Memory B cell (primary cell): ENCODE data around the gene GUCA2A.
"Not testable (repeated sequence)": the region's sequence is repeated elsewhere in the genome, so short reads cannot be mapped to it uniquely, and the experiment has no call there.

ENCODE experiments used
- ATAC-seq: fragments of 150-1000 bp; cut with Tn5 transposase; 2 replicates; pipeline ENCODE4 v1.10.0; 2021; ENCODE audit warnings: low read depth, mild to moderate bottlenecking, moderate library complexity
- DNase-seq, 2 donors: peaks; one replicate each; pipeline ENCODE4 v3.0.0; 2022; ENCODE audit warnings: low spot score in 2 of 2
- H3K27ac Mint-ChIP-seq: one replicate; pipeline ENCODE4 v1.8.0; 2022; ENCODE audit warnings: mild to moderate bottlenecking, moderate library complexity, mixed read lengths
- H3K27me3 Mint-ChIP-seq: one replicate; pipeline ENCODE4 v1.8.0; 2022; ENCODE audit warnings: mixed read lengths
- H3K36me3 Mint-ChIP-seq: one replicate; pipeline ENCODE4 v1.8.0; 2022; ENCODE audit warnings: mild to moderate bottlenecking, mixed read lengths
- H3K4me1 Mint-ChIP-seq: one replicate; pipeline ENCODE4 v1.8.0; 2022; ENCODE audit warnings: mixed read lengths
- H3K4me3 Mint-ChIP-seq: one replicate; pipeline ENCODE4 v1.8.0; 2022; ENCODE audit warnings: mild to moderate bottlenecking, moderate library complexity, mixed read lengths
- H3K9me3 Mint-ChIP-seq: one replicate; pipeline ENCODE4 v1.8.0; 2022; ENCODE audit warnings: mixed read lengths

Gene GUCA2A, protein sequence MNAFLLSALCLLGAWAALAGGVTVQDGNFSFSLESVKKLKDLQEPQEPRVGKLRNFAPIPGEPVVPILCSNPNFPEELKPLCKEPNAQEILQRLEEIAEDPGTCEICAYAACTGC

DNA sequence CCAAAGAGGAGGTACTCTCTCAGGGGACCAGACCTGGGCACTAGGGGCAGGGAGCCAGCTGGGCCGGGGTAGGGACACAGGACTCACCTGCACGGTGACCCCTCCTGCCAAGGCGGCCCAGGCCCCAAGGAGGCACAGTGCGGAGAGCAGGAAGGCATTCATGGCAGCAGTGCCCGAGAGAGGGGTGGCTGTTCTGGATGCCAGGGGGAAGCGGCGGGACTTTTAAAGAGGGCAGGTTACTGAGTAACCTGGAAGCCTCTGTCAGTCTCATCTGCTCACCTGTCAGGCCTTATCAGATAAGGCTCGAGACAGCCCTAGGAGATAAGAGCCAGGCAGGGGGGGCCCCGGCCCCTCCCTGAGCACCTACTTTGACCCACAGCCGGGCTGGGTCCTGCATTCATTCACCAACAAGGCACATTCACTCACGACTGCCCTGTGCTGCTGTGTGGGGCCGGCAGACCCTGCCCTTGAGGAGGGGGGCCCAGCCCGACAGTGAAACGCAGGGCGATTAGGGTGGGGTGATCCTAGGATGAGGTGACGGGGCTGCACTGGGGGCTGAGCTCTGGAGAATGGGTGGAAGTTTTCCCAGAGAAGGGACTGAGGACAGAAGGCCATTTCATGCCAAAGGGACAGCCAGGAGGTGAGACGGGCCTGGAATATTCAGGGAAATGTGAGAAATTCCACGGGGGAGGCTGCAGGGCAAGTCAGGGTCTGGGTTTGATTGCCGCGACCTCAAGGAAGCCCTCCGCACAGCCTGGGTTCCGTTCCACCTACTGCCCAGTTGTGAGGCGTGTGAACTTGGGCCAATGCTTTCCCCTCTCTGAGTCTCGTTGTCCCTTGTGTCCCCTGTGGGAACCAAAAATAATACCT, at the start of gene GUCA2A:
Gene GUCA2A (minus strand): TSS at position 195 of the 870 bp plus-strand sequence. CDS start 33 bp downstream, at position 162.
- H3K4me3 Mint-ChIP-seq: no peak within 1 kb of the TSS
- DNase-seq (no peak), ATAC-seq (no peak)
- no peaks in the 10 kb centered on the region for H3K4me1 Mint-ChIP-seq
- no peak within 1 kb of the TSS for H3K27ac Mint-ChIP-seq
- H3K27me3 Mint-ChIP-seq: peaks cover 19% of the 10 kb centered on the region
- H3K36me3 Mint-ChIP-seq: peaks cover 2% of the 10 kb centered on the region
- H3K9me3 Mint-ChIP-seq: peaks cover 10% of the 10 kb centered on the region

DNA sequence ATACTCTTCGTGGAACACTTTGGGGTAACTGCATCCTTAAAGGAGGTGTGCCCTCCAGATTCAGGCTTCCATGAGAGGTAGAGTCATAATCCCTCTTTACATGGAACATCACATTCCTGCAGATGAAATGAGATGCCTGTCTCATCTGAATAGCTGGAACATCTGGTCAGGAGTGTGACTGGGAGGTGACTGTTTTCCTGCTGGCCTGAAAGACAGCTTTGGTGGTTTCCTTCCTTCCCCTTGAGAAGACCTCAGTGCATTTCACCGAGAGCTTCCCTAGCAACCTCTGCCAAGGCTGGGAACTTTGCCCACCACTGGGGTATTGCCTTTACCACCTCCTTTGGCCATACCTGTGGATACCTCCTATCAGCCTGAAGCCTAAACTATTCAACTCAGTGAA, 46.7 kb upstream of the GUCA2A start:
- Mint-ChIP-seq H3K27ac (no peak overlapping the region), H3K36me3 (peaks cover 30% of the 10 kb centered on the region), H3K4me1 (peaks cover 12% of the 10 kb centered on the region), H3K4me3 (no peak overlapping the region), H3K27me3 (no peaks in the 10 kb centered on the region), H3K9me3 (peaks cover 9% of the 10 kb centered on the region)
- ATAC-seq (no peak), DNase-seq (no peak)

DNA sequence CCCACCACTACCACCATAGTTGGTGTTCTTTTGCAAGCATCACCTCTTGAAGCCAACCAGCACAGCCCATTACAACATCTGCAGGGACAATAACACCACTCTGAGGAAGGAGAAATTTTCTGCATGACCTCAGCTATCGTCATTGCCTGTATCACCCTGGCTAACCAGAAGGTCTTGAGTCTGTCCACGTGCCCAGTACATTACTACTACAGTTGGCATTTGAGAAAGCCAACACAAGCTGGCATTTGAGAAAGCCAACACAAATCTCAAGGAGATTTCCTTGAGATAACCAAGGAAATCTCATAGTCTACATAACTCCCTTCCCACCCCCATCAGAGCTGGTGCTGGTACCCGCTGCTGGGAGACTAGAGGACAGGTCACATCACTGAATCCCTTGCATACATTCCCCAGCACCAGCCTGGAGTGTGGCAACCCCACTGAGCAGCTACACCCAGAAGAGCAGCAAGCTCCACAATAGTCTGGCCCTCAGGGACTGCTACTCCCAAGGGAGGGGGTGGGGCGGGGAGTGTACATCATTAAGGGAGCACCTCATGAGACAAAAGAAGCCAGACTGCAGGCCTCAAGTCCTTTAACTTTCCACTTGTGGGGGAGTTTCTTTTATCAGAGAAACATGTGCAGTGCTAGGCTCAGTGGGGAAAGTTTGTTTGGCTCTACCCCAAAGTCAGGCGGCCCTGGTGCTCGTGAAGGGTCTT, 46.0 kb upstream of the GUCA2A start:
- ATAC-seq: no peak
- Mint-ChIP-seq H3K27ac (no peak overlapping the region), H3K9me3 (peaks cover 9% of the 10 kb centered on the region), H3K4me3 (no peak overlapping the region), H3K4me1 (peaks cover 12% of the 10 kb centered on the region), H3K27me3 (no peaks in the 10 kb centered on the region), H3K36me3 (peaks cover 34% of the 10 kb centered on the region)
- DNase-seq: no peak

DNA sequence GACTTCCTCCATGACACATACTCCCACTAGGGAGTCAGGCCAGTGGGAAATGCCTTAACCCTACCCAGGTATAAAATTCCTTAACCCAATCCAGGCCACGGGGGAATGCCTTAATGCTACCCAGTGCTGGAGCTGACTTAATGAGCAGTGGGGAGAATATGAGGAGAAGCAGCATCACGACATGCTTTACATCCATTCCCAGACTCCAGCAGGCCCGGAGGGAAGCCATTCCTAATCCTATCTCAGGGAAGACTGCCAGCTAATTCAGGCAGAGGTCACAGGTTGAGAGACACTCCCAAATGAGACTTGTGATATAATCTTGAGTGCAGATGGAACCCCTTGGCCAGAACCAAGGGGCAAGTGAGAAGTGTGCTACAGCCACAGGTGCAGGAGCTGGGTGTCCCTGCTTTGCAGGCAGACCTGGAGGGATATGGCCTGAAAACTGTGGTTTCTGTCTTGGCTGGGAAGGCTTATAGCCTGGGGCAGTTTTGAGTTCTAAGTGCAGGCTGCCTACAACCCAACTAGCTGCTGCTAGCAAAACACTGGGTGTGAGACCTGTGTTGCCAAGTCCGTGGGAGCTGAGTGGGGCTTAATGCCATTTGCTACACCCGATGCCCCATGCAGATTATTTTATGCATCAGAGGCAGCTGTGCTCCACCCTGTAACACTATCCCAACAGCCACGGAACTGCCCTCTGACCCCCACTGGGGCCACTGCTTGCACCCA, 45.1 kb upstream of the GUCA2A start:
- H3K27me3 Mint-ChIP-seq: no peaks in the 10 kb centered on the region
- H3K4me1 Mint-ChIP-seq: peaks cover 13% of the 10 kb centered on the region
- H3K27ac Mint-ChIP-seq: peak overlapping the region; percentile 35
- H3K36me3 Mint-ChIP-seq: peaks cover 36% of the 10 kb centered on the region
- no peak overlapping the region for H3K4me3 Mint-ChIP-seq
- H3K9me3 Mint-ChIP-seq: peaks cover 8% of the 10 kb centered on the region
- DNase-seq: no peak
- no peak for ATAC-seq

DNA sequence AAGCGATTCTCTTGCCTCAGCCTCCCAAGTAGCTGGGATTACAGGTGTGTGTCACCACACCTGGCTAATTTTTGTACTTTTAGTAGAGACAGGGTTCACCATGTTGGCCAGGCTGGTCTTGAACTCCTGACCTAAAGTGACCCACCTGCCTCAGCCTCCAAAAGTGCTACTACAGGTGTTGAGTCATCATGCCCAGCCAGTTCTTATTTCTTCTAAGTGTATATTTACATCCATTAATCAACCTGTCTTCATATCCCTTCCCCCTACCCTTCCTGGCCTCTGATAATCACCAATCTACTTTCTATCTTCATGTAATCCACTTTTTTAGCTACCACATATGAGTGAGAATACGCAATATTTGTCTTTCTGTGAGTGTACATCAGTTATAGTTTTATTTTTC, 42.4 kb upstream of the GUCA2A start:
- not testable (repeated sequence) for H3K4me3 Mint-ChIP-seq, H3K4me1 Mint-ChIP-seq, H3K27me3 Mint-ChIP-seq, DNase-seq, ATAC-seq, H3K27ac Mint-ChIP-seq
- Mint-ChIP-seq H3K9me3 (peaks cover 12% of the 10 kb centered on the region), H3K36me3 (peaks cover 37% of the 10 kb centered on the region)

DNA sequence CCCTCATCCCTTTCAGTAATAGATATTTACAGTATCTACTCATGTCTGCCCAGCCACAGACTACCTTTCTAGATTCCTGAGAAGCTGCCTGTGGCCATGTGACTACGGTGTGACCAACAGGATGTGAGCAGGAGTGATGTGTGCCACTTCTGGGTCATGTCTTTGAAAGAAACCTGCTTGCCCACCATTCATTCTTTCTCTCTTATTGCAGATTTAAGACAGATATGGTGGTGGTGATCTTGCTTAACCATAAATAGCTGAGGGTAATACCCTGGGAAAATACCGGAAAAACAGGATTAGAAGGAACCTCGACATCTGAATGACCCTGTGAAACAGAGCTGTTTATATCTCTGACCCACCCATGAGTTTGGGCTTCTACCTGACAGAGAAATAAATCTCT, 41.6 kb upstream of the GUCA2A start:
- Mint-ChIP-seq H3K27ac (no peak overlapping the region), H3K4me1 (peaks cover 8% of the 10 kb centered on the region), H3K9me3 (peaks cover 12% of the 10 kb centered on the region), H3K27me3 (no peaks in the 10 kb centered on the region), H3K4me3 (no peak overlapping the region), H3K36me3 (peaks cover 37% of the 10 kb centered on the region)
- ATAC-seq (no peak), DNase-seq (no peak)

DNA sequence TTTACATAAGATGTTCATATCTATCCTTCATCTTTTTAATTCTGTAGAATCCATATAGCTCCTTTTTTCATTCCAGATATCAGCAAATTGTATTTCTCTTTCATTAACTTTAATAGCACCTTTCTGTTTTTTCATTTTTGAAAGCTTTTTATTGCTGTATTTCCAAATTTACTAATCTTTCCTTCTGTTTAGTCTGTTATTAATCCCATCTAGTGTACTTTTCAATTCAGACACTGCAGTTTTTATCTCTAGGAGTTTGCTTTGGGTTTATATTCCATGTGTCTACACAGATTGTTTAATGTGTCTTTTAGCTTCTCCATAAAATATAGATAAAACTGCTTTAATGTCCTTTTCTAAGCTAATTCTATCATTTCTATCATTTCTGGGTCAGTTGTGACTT, 37.4 kb upstream of the GUCA2A start:
- H3K36me3 Mint-ChIP-seq: peaks cover 56% of the 10 kb centered on the region
- H3K27me3 Mint-ChIP-seq: no peaks in the 10 kb centered on the region
- DNase-seq: no peak
- H3K4me1 Mint-ChIP-seq: peaks cover 2% of the 10 kb centered on the region
- no peak overlapping the region for H3K27ac Mint-ChIP-seq
- no peak overlapping the region for H3K4me3 Mint-ChIP-seq
- H3K9me3 Mint-ChIP-seq: peaks cover 12% of the 10 kb centered on the region
- no peak for ATAC-seq

DNA sequence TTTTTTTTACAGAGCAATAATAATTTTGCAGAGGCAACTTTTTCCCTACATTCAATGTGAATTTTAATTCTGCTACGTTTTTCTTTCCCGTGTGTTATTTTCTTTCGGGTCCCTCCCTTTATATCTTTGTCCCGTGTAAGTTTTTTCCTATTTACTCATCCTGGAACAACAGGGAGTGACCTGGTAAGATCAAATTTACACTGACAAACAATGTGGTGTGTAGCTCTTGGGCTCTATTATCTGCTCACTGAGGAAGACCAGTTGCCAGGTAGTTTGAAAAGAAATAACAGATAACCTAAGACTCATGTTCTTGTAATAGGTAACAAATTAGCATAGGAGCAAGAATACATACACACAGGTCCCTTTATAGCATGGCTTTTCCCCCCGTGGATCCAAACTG, 33.7 kb upstream of the GUCA2A start:
- ATAC-seq (no peak), DNase-seq (no peak)
- H3K9me3 Mint-ChIP-seq: peaks cover 8% of the 10 kb centered on the region
- H3K27me3 Mint-ChIP-seq: no peaks in the 10 kb centered on the region
- H3K27ac Mint-ChIP-seq: no peak overlapping the region
- no peaks in the 10 kb centered on the region for H3K4me1 Mint-ChIP-seq
- H3K4me3 Mint-ChIP-seq: no peak overlapping the region
- peaks cover 38% of the 10 kb centered on the region for H3K36me3 Mint-ChIP-seq

DNA sequence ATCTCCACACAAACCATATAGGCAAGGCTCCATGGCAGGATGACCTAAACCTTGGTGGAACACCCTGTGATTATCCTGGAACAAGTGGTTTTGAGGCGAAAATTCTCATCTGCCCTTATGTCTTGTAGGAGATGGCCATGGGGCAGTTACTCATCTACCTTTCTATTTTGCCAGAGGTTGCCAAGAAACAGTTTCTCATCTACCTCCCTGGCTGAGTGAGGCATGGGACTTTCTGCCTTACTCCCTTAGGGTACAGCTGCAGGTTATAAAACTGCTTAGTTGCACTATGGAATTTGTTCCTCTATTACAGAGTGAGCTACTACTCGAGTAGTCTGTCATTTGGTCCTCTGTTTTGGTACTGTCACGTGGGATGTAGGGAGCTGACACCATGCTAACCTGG, 31.3 kb upstream of the GUCA2A start:
- ATAC-seq (no peak), DNase-seq (no peak)
- Mint-ChIP-seq H3K9me3 (no peaks in the 10 kb centered on the region), H3K36me3 (peaks cover 30% of the 10 kb centered on the region), H3K4me3 (no peak overlapping the region), H3K27me3 (no peaks in the 10 kb centered on the region), H3K4me1 (no peaks in the 10 kb centered on the region), H3K27ac (no peak overlapping the region)

DNA sequence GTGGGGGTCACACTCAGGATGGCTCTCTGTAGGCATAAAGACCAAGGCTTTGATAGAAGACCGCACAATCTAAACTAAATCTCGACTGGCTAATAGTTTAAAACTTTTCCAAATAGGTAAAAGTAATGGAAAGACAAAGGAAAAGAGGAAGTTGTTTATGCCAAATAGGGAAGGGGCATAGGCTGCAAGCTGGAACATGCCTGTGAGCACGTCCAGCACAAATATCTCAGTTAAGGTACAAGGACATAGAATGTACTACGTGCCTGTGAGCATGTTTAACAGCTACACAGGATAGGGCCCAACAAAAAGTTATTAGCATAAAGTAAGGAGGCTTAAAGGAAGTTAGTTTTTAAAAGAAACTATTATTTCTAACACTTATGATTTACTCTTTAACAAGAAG, 27.6 kb upstream of the GUCA2A start:
- H3K27ac Mint-ChIP-seq: no peak overlapping the region
- H3K4me3 Mint-ChIP-seq: no peak overlapping the region
- H3K36me3 Mint-ChIP-seq: peaks cover 25% of the 10 kb centered on the region
- no peak for DNase-seq
- no peak for ATAC-seq
- no peaks in the 10 kb centered on the region for H3K27me3 Mint-ChIP-seq
- H3K4me1 Mint-ChIP-seq: no peaks in the 10 kb centered on the region
- no peaks in the 10 kb centered on the region for H3K9me3 Mint-ChIP-seq

DNA sequence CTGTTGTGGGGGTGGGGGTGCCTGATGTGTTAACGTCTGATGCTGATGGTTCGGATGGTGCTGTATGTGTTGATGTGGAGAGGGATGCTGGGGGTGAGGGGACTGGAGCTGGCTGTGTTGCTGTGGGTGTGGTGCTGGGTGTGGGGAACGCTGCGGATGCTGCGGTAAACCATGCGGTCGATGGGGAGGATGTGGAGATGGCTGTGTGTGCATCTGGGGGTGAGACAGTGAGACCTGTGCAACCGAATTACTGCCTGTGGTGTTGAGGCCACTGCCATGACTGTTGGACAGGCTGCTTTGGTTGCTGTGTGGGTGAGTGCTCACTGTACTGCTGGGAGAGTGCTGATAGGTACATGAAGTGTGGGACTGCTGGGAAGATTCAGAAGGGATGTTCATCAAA, 26.8 kb upstream of the GUCA2A start:
- Mint-ChIP-seq H3K36me3 (peaks cover 26% of the 10 kb centered on the region), H3K27ac (no peak overlapping the region), H3K4me3 (no peak overlapping the region), H3K27me3 (no peaks in the 10 kb centered on the region), H3K9me3 (no peaks in the 10 kb centered on the region), H3K4me1 (no peaks in the 10 kb centered on the region)
- ATAC-seq (no peak), DNase-seq (no peak)

DNA sequence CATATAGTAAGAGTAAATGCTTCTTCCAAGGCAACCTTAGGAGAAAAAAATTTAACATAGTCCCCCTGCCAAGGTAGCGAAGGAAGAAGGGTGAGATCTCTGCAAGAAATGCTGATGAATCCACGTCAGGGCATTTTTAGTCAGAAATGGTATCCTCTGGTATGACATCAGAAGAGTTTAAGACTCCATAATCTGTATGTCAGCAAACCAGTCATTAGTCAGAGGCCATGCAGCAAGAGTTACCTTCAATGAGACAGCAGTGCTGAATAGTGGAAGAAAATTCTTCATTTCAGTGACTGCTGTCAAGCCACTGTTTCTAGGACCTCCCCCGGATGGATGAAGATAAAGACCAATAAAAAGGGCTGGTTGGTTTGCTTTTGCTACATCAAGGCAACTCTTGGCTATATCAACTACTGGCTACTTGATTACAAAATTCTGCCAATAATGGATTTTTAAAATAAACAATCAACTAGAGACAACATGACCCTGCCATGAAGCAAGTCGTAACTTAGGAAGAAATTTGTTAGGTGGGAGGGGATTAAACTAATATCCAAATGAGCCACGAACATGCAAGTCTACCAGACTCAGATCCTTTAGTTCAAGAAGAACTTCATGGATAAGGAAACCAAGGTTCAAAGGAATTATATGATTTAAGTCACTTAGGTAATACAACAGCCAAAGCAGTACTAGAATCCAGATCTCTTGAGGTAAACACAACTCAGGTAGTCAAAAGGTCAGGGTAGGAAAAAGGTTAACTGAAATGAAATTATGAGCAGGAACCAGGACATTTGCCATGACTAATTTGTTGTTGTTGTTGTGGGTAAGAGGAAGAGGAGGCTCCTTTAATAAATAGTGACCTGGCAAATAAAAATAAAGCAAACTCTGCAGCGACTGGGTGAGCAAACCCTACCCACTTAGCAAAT, 25.6 kb upstream of the GUCA2A start:
- no peak for ATAC-seq
- Mint-ChIP-seq H3K36me3 (peaks cover 32% of the 10 kb centered on the region), H3K9me3 (no peaks in the 10 kb centered on the region), H3K27me3 (no peaks in the 10 kb centered on the region), H3K27ac (no peak overlapping the region), H3K4me1 (no peaks in the 10 kb centered on the region), H3K4me3 (no peak overlapping the region)
- DNase-seq: no peak

DNA sequence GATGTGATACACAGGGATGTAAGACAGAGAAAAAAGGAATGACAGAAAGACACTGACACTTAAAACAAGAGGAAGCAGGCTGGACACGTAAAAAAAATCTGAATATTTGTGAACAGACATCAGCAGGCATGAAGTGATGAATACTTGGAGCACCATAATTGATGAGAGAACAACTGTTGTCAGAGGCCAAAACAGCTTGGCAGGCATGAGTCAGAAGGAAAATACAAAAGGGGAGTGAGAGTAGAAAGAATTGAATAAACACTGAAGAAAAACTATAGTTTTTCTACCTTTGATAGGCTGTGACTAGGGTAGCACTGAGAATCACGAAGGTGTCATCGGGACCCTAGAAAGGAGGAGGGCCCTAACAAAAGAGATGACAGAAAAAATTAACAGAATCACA, 21.6 kb upstream of the GUCA2A start:
- H3K4me1 Mint-ChIP-seq: no peaks in the 10 kb centered on the region
- no peak for ATAC-seq
- H3K4me3 Mint-ChIP-seq: no peak overlapping the region
- H3K27ac Mint-ChIP-seq: no peak overlapping the region
- no peak for DNase-seq
- H3K27me3 Mint-ChIP-seq: no peaks in the 10 kb centered on the region
- H3K36me3 Mint-ChIP-seq: peaks cover 37% of the 10 kb centered on the region
- H3K9me3 Mint-ChIP-seq: no peaks in the 10 kb centered on the region
